T47D (cell line): ENCODE results near the gene WNT5A.
"Not testable (repeated sequence)": the region's sequence is repeated elsewhere in the genome, so short reads cannot be mapped to it uniquely, and the experiment has no call there.

Source experiments
- DNase-seq, 2 experiments: peaks; one replicate each; pipeline versions ENCODE4 v3.0.0 to v3.0.0-alpha.2; 2011 to 2012; ENCODE audit warnings: low read depth in 1 of 2, low spot score in 1 of 2
- JUND ChIP-seq: IDR thresholded peaks from 2 replicates; pipeline ENCODE4 v1.6.1; 2012; ENCODE audit warnings: low read depth
- in situ Hi-C: cut with HindIII; loops from 2 replicates; pipeline ENCODE4 v1.10.0; 2016; ENCODE audit warnings: low sequenced_read_pairs, low pct_unique_long_range_greater_than_20kb

WNT5A gene

DNA sequence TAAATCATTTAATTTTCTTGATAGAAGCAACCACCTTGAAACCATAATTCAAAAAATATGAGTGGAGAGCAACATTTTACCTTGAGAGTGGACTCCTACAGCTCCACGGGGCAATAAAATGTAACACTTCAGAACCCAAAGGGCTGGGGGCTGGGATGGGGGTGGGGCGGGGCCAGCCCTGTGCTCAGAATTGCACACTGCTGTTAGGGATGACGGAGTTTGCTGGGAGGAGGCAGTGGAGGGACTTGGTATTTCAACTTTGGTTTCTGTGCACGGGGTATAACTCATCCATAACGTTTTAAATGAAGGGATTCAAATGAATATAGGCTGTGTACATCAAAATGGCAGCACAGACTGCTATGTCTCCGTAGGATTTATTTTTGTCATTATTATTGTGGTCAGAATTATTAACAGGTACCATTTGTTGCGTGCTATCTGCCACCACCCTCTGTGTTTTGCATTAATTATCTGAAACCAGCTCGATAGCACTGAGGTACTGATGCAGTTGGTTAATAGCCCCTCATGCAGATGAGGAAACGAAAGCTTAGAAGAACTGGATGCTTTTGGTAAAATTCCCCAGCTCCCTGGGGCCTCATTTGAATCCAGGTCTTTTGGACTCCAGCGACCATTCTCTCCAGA is 29.4 kb upstream of the WNT5A start:
- no peak for DNase-seq
- in situ Hi-C loops = no loop called here
- TF ChIP-seq JUND = no peak

DNA sequence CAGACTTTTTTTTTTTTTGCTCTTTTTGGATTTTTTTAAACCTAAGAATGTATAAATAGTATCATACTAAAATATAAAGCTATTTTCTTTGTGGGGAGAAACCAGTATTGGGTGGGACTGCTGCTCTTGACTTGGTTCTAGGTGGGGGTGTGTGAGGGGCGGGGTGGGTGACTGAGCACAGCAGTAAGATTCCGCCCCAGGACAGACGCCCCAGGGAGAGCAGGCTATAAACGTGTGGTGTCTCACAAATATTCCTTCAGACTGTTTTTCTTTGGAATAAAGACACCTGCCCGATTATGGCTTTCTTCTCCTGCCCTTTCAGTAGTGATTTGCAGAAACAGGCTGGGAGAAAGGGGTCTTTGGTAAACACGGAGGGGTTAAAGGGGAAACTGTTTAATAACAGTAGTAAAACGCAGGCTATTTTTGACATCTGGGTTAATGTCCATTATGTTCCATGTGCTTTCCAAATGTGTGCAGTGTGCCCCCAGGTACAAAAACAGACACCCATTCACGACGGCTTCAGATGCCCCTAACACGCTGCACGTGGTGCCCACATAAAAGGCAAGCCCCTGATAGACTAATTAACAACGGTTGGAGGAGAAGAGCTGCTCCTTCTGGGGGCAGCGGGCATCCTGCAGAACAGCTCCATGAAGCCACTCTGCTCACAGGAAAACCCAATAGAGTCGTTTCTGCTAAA is 28.6 kb upstream of the WNT5A start:
- no peak for DNase-seq
- TF ChIP-seq JUND = no peak
- in situ Hi-C loops = no loop called here

DNA sequence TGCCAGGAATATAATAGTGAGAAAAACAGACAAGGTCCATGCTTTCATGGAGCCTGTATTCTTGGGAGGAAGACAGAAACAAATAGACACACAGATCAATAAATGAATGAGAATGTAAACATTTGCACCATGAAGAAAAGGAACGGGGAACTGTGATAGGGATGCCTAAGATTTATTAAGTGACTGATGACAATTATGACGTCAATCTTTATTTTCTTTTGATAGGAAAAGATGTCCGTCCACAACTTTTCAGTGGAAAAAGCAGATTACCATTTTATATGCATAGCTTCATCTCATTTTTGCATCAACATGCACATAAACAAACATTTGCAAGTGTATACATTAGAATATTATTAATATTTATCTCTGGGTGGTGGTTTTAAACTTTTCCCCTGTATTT is 27.9 kb upstream of the WNT5A start:
- no peak for DNase-seq
- TF ChIP-seq JUND = no peak
- in situ Hi-C loops = no loop called here

DNA sequence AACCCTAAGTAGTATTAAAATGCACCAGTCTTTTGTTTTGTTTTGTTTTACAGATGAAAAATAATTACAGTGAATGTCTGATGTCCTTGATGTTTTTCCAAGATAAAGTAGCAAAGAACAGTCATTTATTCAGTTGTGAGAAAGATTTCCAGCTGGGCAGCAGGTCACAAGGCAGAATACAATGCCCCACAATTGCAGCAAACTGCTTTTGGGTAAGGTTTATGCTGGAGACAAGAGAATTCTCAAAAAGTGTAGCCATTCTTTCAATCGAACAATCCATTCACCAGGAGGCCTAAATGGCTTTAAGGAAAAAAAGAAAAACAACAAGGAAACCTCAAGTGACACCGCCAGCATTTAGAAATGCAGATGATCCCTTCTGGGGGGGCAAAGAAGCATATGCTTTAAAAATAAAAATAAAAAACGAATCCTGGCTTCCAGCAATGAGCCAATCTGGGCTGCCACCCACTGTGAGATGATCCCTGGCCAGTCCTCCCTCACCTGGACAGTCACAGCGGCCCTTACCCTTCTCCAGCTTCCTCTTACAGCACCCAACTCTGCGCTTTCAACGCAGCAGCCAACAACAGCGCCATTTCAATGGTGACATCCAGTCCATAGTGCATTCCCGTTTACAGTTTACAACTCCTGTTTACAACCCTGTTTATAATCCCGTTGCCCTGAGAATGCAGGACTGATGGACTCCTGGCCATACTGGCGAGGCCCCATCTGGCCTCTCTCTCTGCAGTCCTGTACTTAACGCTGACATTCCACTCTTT is 25.7 kb upstream of the WNT5A start:
- TF ChIP-seq JUND = no peak
- DNase-seq = no peak

DNA sequence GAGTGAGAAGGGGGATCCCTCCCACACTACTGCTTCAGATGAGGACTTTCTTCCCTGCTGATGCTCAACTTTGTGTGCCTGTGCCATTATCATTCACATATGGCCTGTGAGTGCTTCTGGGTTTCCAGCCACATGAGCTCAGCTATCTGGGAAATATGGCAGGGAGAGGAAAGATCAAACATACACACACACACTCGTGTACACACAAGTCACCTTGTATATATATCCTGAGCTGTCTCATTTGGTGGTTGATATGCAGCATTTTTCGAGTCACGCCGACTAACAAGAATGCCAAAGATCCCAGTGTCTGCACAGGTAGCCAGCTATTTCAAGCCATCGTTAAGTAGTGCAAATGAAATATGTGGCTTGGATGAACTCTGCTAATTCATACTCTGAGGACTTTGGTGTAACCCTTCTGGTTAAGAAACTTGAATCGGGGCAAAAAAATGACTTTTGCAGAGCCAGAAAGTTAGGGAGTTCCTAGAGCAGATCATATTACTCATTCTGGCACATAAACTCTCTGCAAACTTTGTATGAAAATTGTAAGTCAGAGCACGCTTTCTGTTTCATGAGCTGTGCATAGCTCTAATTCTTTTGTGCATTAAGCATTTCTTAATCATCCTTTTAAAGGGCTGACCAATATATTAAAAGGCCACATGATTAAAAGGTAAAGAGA is 24.9 kb upstream of the WNT5A start:
- DNase-seq = no peak
- in situ Hi-C loops = no loop called here
- no peak for TF ChIP-seq JUND

More for the DNA sequence above, 25.7 kb upstream of the WNT5A start:
- in situ Hi-C loops = no loop called here

DNA sequence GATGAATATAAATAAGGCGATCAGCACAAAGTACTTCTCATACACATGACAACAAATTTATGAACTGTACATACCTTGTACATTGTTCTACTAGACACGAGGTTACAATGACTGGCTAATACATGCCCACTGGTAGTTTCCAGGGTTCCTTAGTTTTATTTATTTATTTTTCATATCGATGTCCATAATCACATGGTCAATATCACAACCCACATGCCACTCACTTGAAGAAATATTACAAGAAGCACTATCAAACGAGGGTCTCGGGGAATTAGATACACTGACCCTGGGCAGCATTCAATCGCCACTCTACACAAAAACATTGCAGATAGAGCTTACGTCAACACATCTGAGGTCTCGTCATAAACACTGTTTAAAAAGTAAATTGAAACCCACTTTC is 21.2 kb upstream of the WNT5A start:
- DNase-seq = no peak
- TF ChIP-seq JUND = no peak
- in situ Hi-C loops = no loop called here

DNA sequence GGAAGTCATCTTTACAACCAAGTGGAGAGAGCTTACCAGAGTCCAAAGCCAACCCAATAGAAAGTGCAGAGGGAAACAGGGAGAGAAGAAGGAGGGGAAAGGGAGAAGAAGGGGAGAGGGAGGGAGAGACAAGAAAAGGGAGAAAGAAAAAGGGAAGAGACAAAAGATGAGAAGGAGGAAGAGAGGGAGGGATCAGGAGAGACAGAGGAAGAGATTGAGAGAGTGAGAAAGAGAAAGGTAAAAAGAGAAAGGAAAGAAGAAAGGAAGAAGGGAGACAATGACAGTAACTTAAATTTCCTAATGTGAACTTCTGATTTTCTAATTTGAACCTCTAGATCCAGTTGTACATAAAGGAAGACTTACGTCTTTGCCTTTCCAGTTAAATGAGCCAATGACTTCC is 20.7 kb upstream of the WNT5A start:
- DNase-seq = no peak
- no peak for TF ChIP-seq JUND
- in situ Hi-C loops = no loop called here

DNA sequence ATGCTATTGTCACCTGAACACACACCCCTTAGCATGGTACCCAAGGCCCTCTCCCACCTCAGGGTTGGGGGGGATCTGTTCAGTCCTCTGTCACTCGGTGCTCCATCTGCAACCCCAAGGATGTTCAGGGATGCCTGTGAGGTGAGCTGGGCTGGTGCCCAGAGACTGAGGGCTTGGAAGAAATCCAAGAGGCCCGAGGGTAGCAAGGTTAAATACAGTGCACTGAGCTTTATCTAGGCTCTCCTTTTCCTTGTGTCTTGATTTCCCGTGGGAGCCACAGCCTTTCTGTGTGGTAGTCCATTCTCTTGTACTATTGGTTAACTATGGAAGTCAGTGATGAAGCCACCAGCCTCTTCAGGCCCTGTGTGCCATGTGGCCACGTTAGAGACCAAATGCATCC is 18.7 kb upstream of the WNT5A start:
- DNase-seq = no peak
- no peak for TF ChIP-seq JUND
- in situ Hi-C loops = no loop called here

DNA sequence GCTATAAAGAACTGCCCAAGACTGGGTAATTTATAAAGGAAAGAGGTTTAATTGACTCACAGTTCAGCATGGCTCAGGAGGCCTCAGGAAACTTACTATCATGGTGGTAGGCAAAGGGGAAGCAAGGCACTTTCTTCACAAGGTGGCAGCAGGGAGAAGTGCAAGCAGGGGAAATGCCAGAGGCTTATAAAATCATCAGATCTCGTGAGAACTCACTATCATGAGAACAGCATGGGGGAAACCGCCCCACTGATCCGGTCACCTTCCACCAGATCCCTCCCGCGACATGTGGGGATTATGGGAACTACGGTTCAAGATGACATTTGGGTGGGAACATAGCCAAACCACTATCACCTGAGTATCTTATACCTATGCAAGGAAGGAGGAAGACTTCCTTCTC is 18.0 kb upstream of the WNT5A start:
- in situ Hi-C loops = not testable (repeated sequence)
- peak in 1 of 2 experiments; percentile 60 for DNase-seq

DNA sequence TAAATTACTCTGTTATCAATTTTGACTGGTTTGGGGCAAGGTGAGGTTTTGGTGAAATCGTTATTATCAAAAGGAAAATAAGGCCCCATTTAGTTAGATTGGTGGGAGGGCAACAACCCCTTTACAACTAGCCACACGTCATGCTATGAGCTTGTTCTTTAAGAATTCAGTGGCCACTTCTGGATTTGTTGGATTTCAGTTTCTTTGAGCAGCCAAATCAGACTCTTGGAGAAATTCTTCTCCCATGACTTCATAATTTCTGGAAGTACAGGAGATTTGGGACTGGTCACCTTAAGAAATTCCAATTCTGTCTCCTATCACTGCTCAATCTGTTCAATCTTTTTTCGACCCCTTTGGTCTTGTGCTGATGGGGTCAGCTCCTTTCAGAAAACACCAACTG is 14.8 kb upstream of the WNT5A start:
- in situ Hi-C loops = no loop called here
- DNase-seq = no peak
- TF ChIP-seq JUND = no peak

DNA sequence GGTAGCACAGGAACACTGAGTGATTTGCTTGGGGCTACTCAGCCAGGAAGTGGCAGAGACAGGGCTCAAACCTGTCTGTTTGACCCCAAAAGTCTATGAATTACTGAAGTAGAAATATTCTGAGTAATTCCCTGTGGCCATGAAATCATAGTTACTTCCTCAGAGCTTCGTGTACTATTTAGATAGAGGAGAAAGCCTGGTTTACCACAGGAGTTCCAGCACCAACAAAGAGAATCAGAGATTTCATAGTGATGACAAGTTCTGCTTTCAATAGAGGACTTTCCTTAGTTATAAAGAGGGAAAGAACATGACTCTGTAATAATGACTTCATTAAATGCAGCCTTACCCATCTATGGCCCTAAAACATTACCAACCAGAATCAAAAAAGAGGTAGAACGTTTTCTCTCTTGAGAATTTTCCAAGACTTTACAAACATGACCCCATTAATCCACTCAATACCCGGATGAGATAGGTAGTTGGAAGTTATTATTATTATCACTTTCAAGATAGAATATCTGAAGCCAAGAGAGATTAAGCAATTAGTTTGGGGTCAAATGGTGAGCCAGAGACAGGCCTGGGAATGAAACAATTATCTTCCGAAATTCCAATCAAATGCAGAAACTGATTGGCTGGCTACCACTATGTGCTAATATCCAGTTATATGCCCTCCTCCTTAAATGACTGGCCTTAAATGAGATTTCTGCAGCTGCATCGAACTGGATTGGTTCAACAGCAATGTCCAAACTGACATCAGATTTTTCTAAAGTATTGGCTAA is 13.6 kb upstream of the WNT5A start:
- no peak for TF ChIP-seq JUND
- in situ Hi-C loops = no loop called here
- DNase-seq = no peak

DNA sequence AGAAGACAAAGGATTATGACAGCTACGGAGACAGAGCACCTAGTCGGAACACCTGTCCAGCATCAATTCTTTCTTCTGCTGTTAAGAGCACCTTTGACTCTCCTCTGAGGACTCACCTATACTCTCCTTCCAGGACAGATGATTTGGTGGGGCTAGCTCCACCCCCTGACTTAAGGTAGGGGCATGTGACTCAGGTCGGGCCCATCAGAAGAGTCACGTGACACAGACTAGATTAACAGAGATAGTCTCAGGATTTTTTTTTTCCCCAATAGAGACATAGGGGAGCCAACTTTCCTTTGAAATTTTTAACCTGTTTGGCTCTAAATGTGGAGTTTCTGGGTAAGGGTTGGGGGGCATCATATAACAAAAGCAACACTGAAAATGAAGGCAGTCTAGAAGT is 11.4 kb upstream of the WNT5A start:
- in situ Hi-C loops = no loop called here
- DNase-seq = no peak
- TF ChIP-seq JUND = no peak
